NCI-H1694 treated with DMSO at 0.1 percent for 48 hours (cell line): ENCODE data around the gene WNK3.

Experiments
- DNase-seq: peaks from one replicate; lab custom pipeline; 2025; lab: John Stamatoyannopoulos, UW

The WNK3 gene

GRCh38 chrX:54171091-54171490, 186.8 kb downstream of the WNK3 start:
- no peak for DNase-seq

GRCh38 chrX:54166915-54167314, 190.9 kb downstream of the WNK3 start:
- no peak for DNase-seq

GRCh38 chrX:54157561-54157960, 200.3 kb downstream of the WNK3 start:
- no peak for DNase-seq
